T47D (cell line): ENCODE measurements around the gene ARHGEF26.

Experiments used
- DNase-seq, 2 experiments: peaks; one replicate each; pipeline versions ENCODE4 v3.0.0 to v3.0.0-alpha.2; 2011 to 2012; ENCODE audit warnings: low read depth in 1 of 2, low spot score in 1 of 2
- JUND ChIP-seq: IDR thresholded peaks from 2 replicates; pipeline ENCODE4 v1.6.1; 2012; ENCODE audit warnings: low read depth
- in situ Hi-C: cut with HindIII; loops from 2 replicates; pipeline ENCODE4 v1.10.0; 2016; ENCODE audit warnings: low sequenced_read_pairs, low pct_unique_long_range_greater_than_20kb

Gene ARHGEF26

DNA sequence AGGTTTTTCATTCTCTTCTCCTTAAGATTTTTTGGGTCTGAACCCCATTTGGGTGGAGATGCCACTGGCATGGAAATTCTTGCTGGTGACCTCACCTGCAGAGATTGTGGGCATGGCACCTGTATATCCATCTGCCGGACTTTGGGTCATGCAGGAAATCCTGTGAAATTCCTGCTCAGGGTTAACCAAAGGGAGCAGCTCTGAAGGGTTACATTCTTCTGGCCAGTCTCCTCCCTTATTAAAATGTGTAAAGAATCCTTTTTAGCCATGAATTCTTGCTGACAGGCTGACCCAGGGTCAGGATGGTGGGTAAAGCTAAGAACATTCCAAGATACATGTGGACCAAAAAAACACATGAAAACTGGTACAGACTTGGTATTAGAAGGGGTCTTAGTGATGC, 27.4 kb downstream of the ARHGEF26 start:
- no peak for TF ChIP-seq JUND
- in situ Hi-C loops, result no loop called here
- no peak for DNase-seq

DNA sequence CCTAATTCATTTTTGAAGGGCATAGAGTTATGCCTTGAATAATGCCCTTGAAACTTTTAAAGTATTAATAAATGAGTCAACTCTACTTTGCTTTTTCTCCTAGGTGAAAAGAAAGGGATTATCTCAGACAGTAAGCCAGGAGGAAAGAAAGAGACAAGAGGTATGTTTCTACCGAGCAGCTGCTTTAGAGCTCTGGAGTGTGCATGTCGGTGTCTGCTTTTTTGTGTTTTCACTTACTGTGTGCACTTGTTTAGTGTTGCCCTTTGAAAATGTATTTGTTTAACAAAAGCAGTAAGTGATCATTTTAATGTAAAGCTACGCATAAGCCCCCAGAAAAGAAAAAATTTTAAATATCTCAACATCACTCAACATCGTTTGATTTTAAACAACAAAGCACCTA, 28.1 kb downstream of the ARHGEF26 start:
- in situ Hi-C loops, result no loop called here
- no peak for TF ChIP-seq JUND
- DNase-seq, result no peak

DNA sequence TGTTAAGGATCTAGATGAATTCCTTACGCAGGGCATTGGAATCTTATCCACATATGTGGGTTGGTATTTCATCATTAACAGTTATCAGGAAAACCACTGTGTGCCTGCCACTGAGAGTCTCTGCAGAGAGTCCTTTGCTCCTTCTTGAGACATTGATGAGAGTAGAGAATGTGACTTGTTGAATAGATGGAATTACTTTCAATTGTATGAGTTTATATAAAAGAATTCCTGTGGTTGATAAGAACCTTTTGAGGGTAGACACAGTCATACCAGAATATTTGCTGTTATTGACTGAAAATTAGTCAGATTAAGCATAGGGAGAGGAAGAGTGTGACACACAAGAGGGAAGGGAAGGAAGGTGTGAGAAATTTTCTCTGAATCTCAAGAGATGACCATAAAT, 30.8 kb downstream of the ARHGEF26 start:
- TF ChIP-seq JUND, result no peak
- no peak for DNase-seq
- in situ Hi-C loops, result no loop called here

DNA sequence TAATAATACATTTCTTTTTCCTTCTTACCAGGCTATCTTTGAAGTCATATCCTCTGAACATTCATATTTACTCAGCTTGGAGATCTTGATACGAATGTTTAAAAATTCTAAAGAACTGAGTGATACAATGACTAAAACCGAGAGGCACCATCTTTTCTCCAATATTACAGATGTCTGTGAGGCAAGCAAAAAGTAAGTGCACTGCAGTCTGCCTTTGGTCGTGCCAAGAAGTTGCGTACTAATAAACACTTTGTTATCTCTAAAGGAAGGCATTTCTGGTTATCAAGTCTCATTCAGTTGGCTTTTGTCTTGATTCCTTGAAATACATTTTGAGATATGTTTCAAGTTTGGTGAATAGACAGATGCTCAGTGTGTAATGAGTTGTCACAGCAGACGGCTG, 31.6 kb downstream of the ARHGEF26 start:
- DNase-seq, result no peak
- in situ Hi-C loops, result no loop called here
- no peak for TF ChIP-seq JUND

DNA sequence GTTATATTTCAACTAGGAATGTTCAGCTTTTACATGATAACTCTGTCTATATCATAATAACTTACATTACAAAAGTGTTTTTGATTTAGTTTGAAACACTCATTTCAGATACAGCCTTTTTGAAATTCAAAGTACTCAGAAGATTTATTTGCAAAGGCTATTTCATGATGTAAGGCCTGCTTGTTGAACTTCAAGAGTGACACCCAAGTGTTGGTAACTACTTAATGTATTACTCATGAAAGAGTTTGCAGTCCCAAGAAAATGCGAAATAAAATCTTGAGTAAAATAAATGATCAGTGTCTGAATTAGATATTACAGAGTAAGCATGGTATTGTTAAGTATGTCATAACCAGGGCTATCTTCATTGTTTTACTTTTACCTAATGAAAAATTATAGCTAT, 35.3 kb downstream of the ARHGEF26 start:
- in situ Hi-C loops, result no loop called here
- no peak for TF ChIP-seq JUND

DNA sequence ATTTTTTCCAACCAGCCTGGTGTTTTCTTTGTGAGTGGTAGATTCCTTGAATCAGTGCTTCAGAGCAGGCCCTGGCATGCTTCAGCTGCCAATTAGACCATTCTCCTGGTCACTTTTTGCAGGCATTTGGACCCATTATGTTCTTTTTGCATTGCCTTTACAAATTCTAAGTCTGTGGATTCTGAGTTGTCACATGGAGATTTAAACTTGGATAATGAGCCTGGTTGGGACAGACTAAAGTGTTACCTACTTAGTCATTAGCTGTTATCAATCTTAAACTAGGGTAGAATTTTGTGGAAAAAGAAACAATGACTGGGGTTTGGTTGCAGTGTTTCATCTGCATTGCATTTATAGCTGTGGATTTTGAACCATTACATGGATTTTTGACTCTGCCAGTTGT, 40.6 kb downstream of the ARHGEF26 start:
- no peak for TF ChIP-seq JUND
- in situ Hi-C loops, result no loop called here
- DNase-seq, result no peak

More for the DNA sequence above, 35.3 kb downstream of the ARHGEF26 start:
- DNase-seq, result no peak

DNA sequence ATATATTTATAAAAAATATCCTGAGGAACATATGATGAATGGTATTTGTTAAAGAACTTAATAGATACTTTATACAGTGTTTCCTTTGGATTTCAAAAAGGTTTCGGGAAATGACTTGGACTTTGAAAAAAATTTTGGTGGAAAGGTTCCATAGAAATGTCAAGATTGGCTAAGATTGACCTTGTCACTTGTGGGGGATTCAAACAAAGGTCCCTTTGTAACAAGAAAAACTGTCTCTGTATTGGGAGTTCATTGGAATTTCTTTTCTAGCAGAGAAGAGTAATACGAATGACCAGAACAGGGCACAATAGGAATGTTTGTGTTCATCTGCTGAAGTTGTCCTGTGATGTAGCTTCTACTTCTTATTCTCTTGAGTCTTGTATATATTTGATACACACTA, 43.2 kb downstream of the ARHGEF26 start:
- in situ Hi-C loops, result no loop called here
- no peak for DNase-seq
- no peak for TF ChIP-seq JUND

DNA sequence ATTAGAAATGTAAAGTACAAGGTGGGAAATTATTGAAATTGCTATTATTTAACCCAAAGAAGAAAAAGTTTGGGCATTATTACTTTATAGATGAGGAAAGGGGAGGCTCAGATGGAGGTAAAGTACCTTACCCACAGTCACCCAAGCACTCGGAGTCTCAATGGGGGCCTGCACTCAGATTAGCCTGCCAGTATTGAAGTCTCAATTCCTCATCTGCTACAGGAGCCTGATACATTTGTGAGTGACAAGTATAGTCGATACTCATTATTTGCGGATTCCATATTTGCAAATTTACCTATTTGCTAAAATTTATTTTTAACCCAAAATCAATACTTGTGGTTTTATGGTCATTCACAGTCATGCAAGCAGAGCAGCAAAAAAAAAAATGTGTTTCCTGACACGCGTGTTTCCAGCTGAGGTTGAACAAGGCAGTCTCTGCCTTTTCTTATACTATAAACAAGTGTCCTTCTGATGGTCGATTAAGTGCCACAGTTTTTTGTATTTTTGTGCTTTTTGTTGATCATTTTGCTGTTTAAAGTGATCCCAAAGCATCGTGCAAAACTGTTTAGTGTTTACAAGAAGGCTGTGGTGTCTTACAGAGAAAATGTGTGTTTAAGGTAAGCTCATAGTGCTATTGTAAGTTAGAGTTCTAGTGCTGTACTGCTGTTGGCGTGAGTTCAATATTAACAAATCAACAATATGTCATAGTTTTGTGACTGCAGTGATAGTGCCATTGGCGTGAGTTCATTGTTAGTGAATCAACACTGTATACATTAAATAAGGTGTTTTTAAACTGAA, 48.0 kb downstream of the ARHGEF26 start:
- no peak for TF ChIP-seq JUND
- DNase-seq, result no peak
- in situ Hi-C loops, result no loop called here

DNA sequence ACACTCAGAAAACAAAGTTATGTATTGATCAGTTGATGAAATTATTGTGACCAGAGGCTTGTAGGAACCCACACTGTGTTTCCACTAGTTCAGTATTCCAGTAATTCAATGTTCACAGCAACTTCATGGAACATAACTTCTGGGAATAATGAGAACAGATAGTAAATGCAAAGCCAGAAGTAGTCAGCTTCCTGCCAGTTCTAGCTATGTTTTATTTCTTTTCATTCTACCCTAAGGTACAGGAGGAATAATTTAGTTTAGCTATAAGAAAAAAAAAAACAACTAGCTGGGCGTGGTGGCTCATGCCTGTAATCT, 48.6 kb downstream of the ARHGEF26 start:
- DNase-seq, result no peak
- no peak for TF ChIP-seq JUND
- in situ Hi-C loops, result no loop called here

DNA sequence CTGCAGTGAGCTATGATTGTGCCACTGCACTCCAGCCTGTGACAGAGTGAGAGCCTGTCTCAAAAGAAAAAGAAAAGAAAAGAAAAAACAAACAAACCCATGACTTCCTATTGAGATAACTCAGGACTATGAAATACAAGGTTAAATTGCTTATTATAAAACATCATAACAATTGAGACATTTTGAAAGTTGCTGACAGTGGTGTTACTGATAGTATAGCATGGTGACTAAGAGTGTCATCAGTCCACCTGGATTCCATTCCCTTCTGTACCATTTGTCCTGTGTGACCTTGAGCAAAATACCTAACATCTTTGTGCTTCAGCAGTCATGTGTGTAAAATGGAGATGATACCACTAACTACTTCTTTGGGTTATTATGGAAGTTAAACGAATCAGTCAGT, 49.1 kb downstream of the ARHGEF26 start:
- in situ Hi-C loops, result no loop called here
- no peak for DNase-seq
- no peak for TF ChIP-seq JUND

DNA sequence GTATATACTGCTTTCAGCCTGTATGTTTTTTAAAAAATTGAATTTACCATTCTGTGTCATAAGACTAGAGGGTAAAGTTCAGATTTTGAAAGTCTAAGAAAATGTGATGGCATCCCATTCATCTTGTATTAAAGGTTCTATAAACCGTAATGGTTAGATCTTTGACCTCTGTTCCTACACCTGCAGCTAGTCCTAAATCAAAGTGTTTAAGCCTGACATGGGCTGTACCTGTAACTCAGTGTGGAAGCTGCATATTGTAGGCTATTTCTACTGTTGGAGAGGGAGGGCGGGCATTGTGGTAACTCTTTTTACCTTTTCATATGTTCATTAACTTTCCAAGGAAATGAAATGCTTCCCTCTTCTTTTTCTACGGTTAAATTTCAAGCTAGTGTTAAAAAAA, 53.9 kb downstream of the ARHGEF26 start:
- no peak for DNase-seq
- no peak for TF ChIP-seq JUND
- in situ Hi-C loops, result no loop called here

DNA sequence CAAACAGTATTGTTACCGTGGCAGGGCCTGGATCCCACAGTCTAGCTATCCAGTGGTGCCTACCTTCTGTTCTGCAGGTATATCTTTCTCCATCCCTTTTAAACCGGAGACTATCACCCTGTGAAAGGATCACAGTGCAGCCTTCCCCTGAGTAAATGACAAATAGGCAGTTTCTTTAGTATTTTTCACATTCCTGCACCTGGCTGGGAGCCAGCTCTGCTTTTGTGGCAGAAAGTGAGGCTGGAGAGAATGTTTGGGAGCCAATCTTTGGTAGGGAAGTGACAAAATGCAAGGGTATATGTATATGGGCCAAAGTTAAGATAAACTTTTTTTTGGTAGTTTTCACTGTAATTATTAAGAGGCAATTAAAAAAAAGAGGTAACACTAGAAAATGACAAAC, 54.8 kb downstream of the ARHGEF26 start:
- in situ Hi-C loops, result no loop called here
- TF ChIP-seq JUND, result no peak
- no peak for DNase-seq

DNA sequence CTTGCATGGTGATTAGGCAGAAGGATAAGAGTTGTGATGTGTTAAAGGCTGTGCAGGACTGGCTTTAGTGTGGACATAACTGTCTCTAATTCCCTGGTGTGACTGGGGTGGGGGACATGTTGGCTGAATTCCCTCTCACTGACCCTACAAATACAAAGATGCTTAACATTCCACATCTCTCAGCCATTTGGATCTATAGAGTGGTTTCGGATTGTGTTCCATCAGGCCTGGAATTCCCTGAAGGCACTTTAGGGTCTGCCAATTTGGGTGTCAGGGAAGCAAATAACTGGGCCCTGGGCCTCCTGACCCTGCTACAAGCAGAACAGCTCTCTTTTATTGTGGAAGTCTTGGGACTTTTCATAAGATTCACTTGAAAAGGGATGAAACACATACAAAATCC, 56.2 kb downstream of the ARHGEF26 start:
- in situ Hi-C loops, result no loop called here
- no peak for TF ChIP-seq JUND

DNA sequence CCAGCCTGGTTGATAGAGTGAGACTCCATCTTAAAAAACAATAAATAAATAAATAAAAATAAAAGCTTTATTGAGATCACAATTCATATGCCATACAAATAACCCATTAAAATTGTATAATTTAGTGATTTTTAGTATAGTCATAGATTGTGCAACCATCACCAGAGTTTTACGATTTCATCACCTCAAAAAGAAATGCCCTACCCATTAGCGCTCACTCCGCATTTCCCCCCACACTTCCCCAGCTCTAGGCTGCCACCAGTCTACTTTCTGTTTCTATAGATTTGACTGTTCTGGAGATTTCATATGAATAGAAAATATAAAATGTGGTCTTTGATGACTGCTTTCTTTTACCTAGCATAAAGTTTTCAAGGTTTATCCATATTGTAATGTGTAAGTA, 57.0 kb downstream of the ARHGEF26 start:
- in situ Hi-C loops, result no loop called here
- no peak for TF ChIP-seq JUND
- DNase-seq, result no peak

More for the DNA sequence above, 56.2 kb downstream of the ARHGEF26 start:
- DNase-seq, result no peak
